Mesenteric fat pad (tissue), 1 donor: Measurements from ENCODE around the gene ACOT4. TPM values are rescaled to one million over a fixed set of nuclear protein-coding genes. Genes with fewer than 3 reads are reported as not detected.
"Not testable (repeated sequence)": the region's sequence is repeated elsewhere in the genome, so short reads cannot be mapped to it uniquely, and the experiment has no call there.

Experiments
- DNase-seq: peaks from one replicate; pipeline ENCODE4 v3.0.0-alpha.2; 2020; ENCODE audit warnings: low spot score
- total RNA-seq: library from RNA; stranded (reverse); fragmentation: NEBNext Ultra II Directional; extraction: Animal tissue kit (Norgen Biotek cat#: 25700); gene quantifications from one replicate; pipeline ENCODE4 v1.2.1, GENCODE V29; 2021
- donor health status: DM: yes; HTN: yes; CAD: no.

Gene ACOT4
- total RNA-seq, 1 donor from 2014 or later, result 4.9 TPM

GRCh38 chr14:73630009-73630780 is 38.5 kb downstream of the ACOT4 start:
- no peak for DNase-seq

GRCh38 chr14:73633116-73634010 is 41.7 kb downstream of the ACOT4 start:
- DNase-seq, result no peak

- DNase-seq, result no peak
These were observed 42.5 kb downstream of the ACOT4 start for GRCh38 chr14:73634011-73634833.

GRCh38 chr14:73636355-73636754 is 44.7 kb downstream of the ACOT4 start:
- DNase-seq, result not testable (repeated sequence)

GRCh38 chr14:73637830-73638229 is 46.2 kb downstream of the ACOT4 start:
- DNase-seq, result no peak

GRCh38 chr14:73640796-73641365 is 49.2 kb downstream of the ACOT4 start:
- DNase-seq, result no peak

GRCh38 chr14:73644531-73645247 is 53.0 kb downstream of the ACOT4 start, which contains the start of gene DNAL1:
Gene DNAL1 (plus strand): TSS chr14:73644986. CDS start chr14:73645040, 54 bp downstream.
- DNase-seq, result peak; percentile 98

GRCh38 chr14:73645248-73645610 is 53.6 kb downstream of the ACOT4 start:
- no peak for DNase-seq

Other genes with a start within 250 kb of the ACOT4 start
- 76.4 TPM for gene NUMB, start 133.3 kb upstream of the ACOT4 start, total RNA-seq
- 11.0 TPM for gene RIOX1, start 100.9 kb upstream of the ACOT4 start, total RNA-seq
- gene ACOT1, start 54.7 kb upstream of the ACOT4 start, total RNA-seq, result 12.7 TPM
- gene HEATR4, start 32.9 kb upstream of the ACOT4 start, total RNA-seq, result 0.22 TPM
- 154 TPM for gene ACOT2, start 22.7 kb upstream of the ACOT4 start, total RNA-seq
- not detected for gene ACOT6, start 20.6 kb downstream of the ACOT4 start, total RNA-seq
- 19.5 TPM for gene DNAL1, start 53.1 kb downstream of the ACOT4 start, total RNA-seq
- 49.3 TPM for gene PNMA1, start 122.5 kb downstream of the ACOT4 start, total RNA-seq